Measurements from ENCODE around the gene WDFY2.

- TF ChIP-seq CTCF (IDR thresholded peaks at IDR 0.05; ENCODE audit: low read depth, low read length) (no peak), POLR2A (IDR thresholded peaks at IDR 0.05; ENCODE audit: extremely low read depth, insufficient read length) (no peak)
Observed at GRCh38 chr13:51624695-51625345, 40.6 kb downstream of the WDFY2 start.

All from NB4 (cell line).